ENCODE results near the gene KCNN2. TPM values are rescaled to one million over a fixed set of nuclear protein-coding genes. Genes with fewer than 3 reads are reported as not detected.
"Not testable (repeated sequence)": the region's sequence is repeated elsewhere in the genome, so short reads cannot be mapped to it uniquely, and the experiment has no call there.

The KCNN2 gene
- total RNA-seq, 1 experiment from 2014 or later = 0.31 TPM

GRCh38 chr5:114419959-114420358, 58.1 kb downstream of the KCNN2 start:
- no peak for DNase-seq (ENCODE audit: low spot score)

- no peak for DNase-seq (ENCODE audit: low spot score)
These were observed 65.3 kb downstream of the KCNN2 start for GRCh38 chr5:114427204-114427603.

- no peak for DNase-seq (ENCODE audit: low spot score)
These were observed 68.7 kb downstream of the KCNN2 start for GRCh38 chr5:114430532-114430931.

GRCh38 chr5:114432684-114433083, 70.8 kb downstream of the KCNN2 start:
- DNase-seq (ENCODE audit: low spot score) = not testable (repeated sequence)

- DNase-seq (ENCODE audit: low spot score) = no peak
These were observed 72.7 kb downstream of the KCNN2 start for GRCh38 chr5:114434396-114435219.

GRCh38 chr5:114435220-114435481, 73.3 kb downstream of the KCNN2 start:
- no peak for DNase-seq (ENCODE audit: low spot score)

GRCh38 chr5:114435885-114436299, 74.0 kb downstream of the KCNN2 start:
- no peak for DNase-seq (ENCODE audit: low spot score)

- no peak for DNase-seq (ENCODE audit: low spot score)
These were observed 76.1 kb downstream of the KCNN2 start for GRCh38 chr5:114437936-114438335.

- no peak for DNase-seq (ENCODE audit: low spot score)
These were observed 76.6 kb downstream of the KCNN2 start for GRCh38 chr5:114438471-114438870.

GRCh38 chr5:114447084-114447773, 85.4 kb downstream of the KCNN2 start:
- DNase-seq (ENCODE audit: low spot score) = peak; percentile 25

GRCh38 chr5:114448481-114448880, 86.6 kb downstream of the KCNN2 start:
- no peak for DNase-seq (ENCODE audit: low spot score)

- peak; percentile 67 for DNase-seq (ENCODE audit: low spot score)
These were observed 88.1 kb downstream of the KCNN2 start for GRCh38 chr5:114449860-114450421.

- DNase-seq (ENCODE audit: low spot score) = no peak
These were observed 88.6 kb downstream of the KCNN2 start for GRCh38 chr5:114450437-114450836.

GRCh38 chr5:114458726-114459125, 96.9 kb downstream of the KCNN2 start:
- no peak for DNase-seq (ENCODE audit: low spot score)

GRCh38 chr5:114467171-114467570, 105.3 kb downstream of the KCNN2 start:
- DNase-seq (ENCODE audit: low spot score) = no peak

GRCh38 chr5:114467729-114468128, 105.9 kb downstream of the KCNN2 start:
- no peak for DNase-seq (ENCODE audit: low spot score)

GRCh38 chr5:114469372-114469771, 107.5 kb downstream of the KCNN2 start:
- DNase-seq (ENCODE audit: low spot score) = no peak

GRCh38 chr5:114471529-114471928, 109.7 kb downstream of the KCNN2 start:
- DNase-seq (ENCODE audit: low spot score) = no peak

- DNase-seq (ENCODE audit: low spot score) = no peak
These were observed 111.7 kb downstream of the KCNN2 start for GRCh38 chr5:114473541-114473940.

GRCh38 chr5:114477816-114478334, 116.0 kb downstream of the KCNN2 start:
- DNase-seq (ENCODE audit: low spot score) = no peak

- no peak for DNase-seq (ENCODE audit: low spot score)
These were observed 138.9 kb downstream of the KCNN2 start for GRCh38 chr5:114500756-114501155.

GRCh38 chr5:114504560-114504959, 142.7 kb downstream of the KCNN2 start:
- DNase-seq (ENCODE audit: low spot score) = no peak

GRCh38 chr5:114524221-114524620, 162.4 kb downstream of the KCNN2 start:
- no peak for DNase-seq (ENCODE audit: low spot score)
